ENCODE measurements around the gene ADD3.

Gene ADD3

DNA sequence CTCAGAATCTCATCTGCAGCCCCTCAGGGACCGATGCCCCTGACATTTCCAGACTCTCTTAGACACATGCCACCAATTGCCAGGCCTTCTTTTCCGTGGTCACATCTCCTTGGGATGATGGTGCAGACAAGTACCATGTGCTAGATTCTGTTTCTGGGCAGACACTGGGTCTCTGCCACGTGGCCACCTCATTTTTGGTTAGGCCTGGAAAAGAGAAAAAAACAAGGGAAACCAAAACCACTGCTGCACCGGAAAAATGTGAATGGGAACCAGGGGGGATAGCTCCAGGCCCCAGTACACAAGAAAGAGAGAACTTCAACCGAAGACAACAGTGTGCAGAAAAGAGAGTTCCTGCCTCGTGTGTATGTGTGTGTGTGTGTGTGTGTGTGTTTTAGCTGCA lies 176.6 kb downstream of the ADD3 start:
- Histone ChIP-seq H3K36me3 (ENCODE audit: insufficient read depth, low read length) (no peaks in the 10 kb centered on the region), H3K4me2 (ENCODE audit: low read length) (no peak overlapping the region), H3K4me1 (ENCODE audit: insufficient read depth, low read length, severe bottlenecking) (no peaks in the 10 kb centered on the region)

More for the DNA sequence above, 176.6 kb downstream of the ADD3 start:
- Histone ChIP-seq H3K27me3 (ENCODE audit: insufficient read depth, low read length) (peaks cover 6% of the 10 kb centered on the region; the same call in 1 of the 2 replicates), H3F3A (ENCODE audit: insufficient read depth, low read length) (no peaks in the 10 kb centered on the region), H3K9ac (ENCODE audit: low read length) (no peak overlapping the region), H3K4me3 (ENCODE audit: low read depth, low read length, poor library complexity, severe bottlenecking) (no peak overlapping the region), H4K20me1 (ENCODE audit: insufficient read depth, low read length) (no peaks in the 10 kb centered on the region), H3K9me3 (ENCODE audit: low read length) (no peaks in the 10 kb centered on the region), H3K79me2 (ENCODE audit: insufficient read depth, low read length) (no peaks in the 10 kb centered on the region), H2AFZ (ENCODE audit: low read length) (no peak overlapping the region), H3K9me2 (ENCODE audit: low read depth, low read length) (no peaks in the 10 kb centered on the region), H3K27ac (ENCODE audit: low read depth, low read length, poor library complexity, severe bottlenecking) (no peak overlapping the region)
- TF ChIP-seq EZH2 (IDR thresholded peaks at IDR 0.05; ENCODE audit: borderline replicate concordance, low read length) = no peak
